ENCODE results near the gene VPS72.

Gene VPS72

GRCh38 chr1:151144474-151145303, 45.3 kb downstream of the VPS72 start:
- no peak for DNase-seq

GRCh38 chr1:151143986-151144385, 46.0 kb downstream of the VPS72 start:
- DNase-seq = no peak

- no peak for DNase-seq
Observed at GRCh38 chr1:151143057-151143435, 47.0 kb downstream of the VPS72 start.

- no peak for DNase-seq
Observed at GRCh38 chr1:151142411-151143056, 47.5 kb downstream of the VPS72 start.

- DNase-seq = no peak
Observed at GRCh38 chr1:151137789-151138188, 52.2 kb downstream of the VPS72 start.

GRCh38 chr1:151135433-151136385, 54.3 kb downstream of the VPS72 start:
- no peak for DNase-seq

- no peak for DNase-seq
Observed at GRCh38 chr1:151134991-151135390, 55.0 kb downstream of the VPS72 start.

- DNase-seq = no peak
Observed at GRCh38 chr1:151134396-151134795, 55.6 kb downstream of the VPS72 start.

- no peak for DNase-seq
Observed at GRCh38 chr1:151133018-151133806, 56.8 kb downstream of the VPS72 start.

GRCh38 chr1:151132335-151133017, 57.5 kb downstream of the VPS72 start:
- DNase-seq = no peak

GRCh38 chr1:151131701-151132334, 58.2 kb downstream of the VPS72 start:
- no peak for DNase-seq

- peak; percentile 39 to 84 (median 56) for DNase-seq
Observed at GRCh38 chr1:151130987-151131586, 58.9 kb downstream of the VPS72 start.

- DNase-seq = no peak
Observed at GRCh38 chr1:151128800-151129199, 61.2 kb downstream of the VPS72 start.
